GM19372 (cell line): ENCODE results near the gene CDHR4.
A peak's percentile ranks its signal among the peaks of the same experiment; 100 is the strongest.

Source experiments
- ATAC-seq: cut with Tn5 transposase; IDR thresholded peaks from one replicate; pipeline ENCODE4 v1.9.1; 2021; ENCODE audit warnings: mild to moderate bottlenecking, low read depth, moderate library complexity; ENCODE audit not compliant: unreplicated experiment

The CDHR4 gene

DNA sequence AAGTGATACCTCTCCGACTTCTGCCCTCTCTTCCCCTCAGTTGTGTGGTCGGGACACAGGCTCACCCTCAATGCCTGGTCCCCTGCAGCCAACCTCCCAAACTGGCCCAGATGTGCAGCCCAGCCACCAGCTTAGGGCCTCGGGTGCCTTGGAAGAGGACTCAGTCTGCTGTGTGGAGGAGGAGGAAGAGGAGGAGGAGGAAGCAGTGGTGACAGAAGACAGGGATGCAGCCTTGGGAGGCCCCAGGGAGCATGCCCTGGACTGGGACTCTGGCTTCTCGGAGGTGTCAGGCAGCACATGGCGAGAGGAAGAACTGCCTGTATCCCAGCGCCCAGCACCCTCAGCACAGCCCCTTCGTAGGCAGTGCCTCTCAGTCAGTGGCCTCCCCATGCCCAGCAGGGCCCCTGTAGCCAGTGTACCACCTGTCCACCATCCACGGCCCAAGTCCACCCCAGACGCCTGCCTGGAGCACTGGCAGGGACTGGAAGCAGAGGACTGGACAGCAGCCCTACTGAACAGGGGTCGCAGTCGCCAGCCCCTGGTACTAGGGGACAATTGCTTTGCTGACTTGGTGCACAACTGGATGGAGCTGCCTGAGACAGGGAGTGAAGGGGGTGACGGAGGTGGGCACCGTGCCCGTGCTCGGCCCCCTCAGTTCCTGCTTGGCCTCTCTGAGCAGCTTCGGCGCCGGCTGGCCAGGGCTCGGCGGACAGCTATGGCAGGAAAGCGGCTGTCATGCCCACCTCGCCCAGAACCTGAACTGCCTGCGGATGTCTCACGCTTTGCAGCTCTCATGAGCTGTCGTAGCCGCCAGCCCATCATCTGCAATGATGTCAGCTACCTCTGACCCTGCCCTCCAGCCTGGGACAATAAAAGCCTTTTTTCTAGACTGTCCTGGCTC, 4.7 kb upstream of the CDHR4 start:
- ATAC-seq = no peak

- ATAC-seq = no peak
These were observed 3.9 kb upstream of the CDHR4 start for GRCh38 chr3:49803465-49804140.

DNA sequence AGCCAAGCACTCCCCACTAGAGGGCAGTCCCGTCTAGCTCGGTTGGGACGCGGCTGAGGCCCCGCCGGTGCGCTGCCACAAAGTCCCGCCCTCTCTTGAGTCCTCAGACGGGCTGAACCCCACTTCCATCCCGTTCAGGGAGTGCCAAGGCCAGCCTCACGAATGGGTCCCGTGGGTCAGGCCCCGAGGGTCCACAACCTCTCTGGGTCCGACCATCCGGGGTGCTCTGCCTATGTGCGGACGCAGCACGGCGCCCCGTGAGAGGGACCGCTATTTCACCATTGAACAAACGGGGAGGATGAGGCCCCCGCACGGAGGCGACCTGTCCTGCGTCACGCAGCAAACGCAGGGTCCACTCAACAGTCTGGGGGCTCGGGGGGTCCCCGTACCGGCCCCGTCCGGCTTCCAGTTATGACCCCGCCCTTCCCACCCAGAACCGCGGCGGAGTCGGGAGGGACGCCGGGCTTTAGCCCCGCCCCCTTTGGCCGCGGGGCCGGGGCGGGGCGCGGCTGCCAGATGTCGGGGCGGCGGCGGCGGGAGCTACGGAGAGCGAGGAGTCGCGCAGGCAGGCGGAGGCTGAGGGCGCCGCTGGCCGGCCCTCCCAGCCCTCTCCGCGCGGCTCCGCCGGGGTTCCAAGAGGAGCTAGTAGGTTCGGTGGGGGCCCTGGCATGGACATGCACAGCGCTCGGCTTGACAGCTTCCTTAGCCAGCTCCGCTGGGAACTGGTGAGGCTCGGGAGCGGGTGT, 3.2 kb upstream of the CDHR4 start, which contains the start of gene INKA1:
Gene INKA1 (plus strand): TSS at position 543 of the 746 bp plus-strand sequence. CDS start 132 bp downstream, at position 675.
- ATAC-seq = peak; percentile 54

GRCh38 chr3:49801160-49801559, 1.5 kb upstream of the CDHR4 start:
- no peak for ATAC-seq

- no peak for ATAC-seq
These were observed 568 bp downstream of the CDHR4 start for GRCh38 chr3:49799105-49799504.

DNA sequence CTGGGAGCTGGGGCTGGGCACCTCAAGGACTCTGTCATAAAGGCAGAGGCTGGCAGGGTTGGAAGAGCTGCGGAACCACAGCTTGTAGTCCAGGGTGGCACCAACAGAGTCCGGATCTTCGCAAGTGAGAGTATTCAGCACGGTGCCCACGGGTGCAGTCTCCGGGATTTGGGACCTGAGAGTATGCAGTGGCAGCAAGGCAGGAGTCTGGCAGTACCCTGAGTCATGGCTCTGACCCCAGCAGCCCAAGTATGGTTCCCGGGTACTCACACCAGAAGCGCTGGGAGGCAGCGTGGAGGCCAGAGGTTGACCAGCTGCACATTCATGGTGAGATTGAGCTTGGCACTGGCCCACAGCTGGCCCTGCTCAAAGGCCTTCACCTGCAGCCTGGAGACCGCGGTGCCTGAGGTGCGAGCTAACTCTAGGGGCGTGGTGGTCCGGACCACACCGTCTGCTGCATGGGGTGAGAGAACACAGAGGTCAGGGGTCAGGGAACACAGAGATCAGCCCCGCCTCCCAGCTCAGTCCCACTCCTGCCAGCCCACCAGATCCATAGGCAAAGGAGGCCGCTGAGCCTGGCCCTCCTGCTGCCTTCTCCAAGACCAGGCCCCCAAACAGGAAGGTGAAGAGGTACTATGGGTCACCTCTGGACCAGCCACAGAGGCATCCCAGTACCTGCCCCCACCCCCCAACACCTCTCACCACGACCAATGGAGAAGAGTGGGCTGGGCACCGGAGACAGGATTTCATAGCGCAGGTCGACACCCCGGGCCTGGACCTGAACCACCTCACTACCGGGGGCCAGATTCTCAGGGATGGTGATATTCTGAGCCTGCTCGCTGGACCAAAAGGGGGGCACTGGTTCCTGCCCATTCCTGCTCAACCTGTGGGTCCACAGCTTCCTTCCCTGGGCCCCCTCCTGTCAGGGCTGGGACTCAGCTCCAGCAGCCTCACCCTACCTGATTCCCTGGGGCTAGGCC, 4.5 kb downstream of the CDHR4 start:
- ATAC-seq = no peak

DNA sequence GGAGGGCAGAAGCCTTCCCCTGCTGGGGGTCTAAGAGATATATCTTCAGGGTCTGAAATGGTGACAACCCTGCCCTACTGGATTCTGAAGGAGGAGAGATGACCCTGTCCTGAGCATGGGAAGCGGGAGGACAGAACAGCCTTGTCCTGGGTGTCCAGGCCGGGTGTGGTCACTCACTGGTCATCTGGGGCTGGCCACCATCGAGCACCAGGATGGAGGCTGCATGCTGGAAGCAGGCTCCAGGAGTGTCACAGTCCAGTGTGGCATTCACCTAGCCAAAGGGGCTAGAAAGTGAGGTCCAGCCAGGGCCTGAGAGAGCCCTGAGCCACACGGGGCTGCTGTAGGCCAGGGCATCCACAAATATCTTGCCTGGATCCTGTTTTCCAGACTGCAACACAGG, 5.2 kb downstream of the CDHR4 start:
- ATAC-seq = no peak

DNA sequence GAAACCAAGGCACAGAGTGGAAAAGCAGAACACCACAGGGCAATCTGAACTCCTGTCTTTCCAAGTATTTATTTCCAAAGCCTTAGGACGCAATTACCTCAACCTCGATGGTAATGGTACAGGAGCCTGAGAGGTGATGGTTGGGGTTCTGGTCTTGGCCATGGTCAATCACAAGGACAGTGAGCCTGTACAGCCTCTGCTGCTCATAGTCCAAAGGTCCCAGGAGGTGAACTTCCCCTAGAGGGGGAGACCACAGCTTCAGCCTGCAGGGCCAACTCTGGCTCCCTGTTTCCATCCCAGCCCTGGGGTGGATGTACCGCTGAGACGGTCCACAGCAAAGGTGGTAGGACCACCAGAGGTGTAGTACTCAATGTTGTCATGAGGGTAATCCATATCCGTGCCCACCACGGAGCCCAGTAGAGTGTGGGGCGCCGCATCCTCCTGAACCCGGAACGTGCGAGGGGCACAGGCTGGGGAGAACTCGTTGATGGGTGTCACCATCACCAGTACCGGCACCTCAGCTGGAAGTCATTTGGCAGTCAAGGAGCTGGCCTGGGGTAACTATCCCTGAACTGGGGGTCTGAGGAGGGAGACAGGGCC, 6.1 kb downstream of the CDHR4 start:
- no peak for ATAC-seq

DNA sequence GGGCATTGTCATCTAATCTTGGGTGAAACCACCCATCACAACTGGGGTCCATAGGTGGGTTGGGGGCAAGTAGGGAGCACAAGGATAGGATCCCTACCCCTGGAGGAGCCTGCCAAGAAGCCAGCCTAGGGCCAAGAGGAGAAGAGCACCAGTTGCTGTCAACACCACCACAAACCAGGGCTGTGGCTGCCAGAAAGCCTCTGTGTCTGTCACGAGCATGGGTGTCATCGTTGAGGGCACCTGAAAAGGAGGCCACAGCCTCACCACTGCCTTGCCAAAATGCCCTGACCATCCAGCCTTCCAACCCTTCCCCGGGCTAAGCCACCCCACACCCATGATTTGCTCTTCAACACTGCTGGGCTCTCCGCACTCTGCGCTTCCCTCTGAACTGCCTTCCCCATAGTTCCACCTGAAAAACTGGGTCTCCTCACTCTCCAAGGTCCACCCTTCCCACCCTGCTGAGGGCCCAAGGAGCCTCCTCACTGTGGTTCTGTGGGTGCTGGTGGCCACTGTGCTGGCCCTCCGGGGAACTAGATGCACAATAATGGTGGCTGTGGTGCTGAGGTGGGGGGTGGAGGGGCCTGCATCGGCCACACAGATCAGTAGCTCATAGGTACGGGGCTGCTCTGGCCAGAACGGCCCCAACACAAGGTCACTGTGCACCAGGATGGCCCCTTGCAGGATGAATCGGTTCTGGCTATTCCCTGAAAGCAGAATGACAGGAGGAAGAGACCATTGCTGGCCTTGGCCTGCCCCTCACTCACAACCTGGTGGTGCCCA, 7.1 kb downstream of the CDHR4 start:
- ATAC-seq = no peak

- no peak for ATAC-seq
These were observed 8.1 kb downstream of the CDHR4 start for GRCh38 chr3:49791571-49791970.

DNA sequence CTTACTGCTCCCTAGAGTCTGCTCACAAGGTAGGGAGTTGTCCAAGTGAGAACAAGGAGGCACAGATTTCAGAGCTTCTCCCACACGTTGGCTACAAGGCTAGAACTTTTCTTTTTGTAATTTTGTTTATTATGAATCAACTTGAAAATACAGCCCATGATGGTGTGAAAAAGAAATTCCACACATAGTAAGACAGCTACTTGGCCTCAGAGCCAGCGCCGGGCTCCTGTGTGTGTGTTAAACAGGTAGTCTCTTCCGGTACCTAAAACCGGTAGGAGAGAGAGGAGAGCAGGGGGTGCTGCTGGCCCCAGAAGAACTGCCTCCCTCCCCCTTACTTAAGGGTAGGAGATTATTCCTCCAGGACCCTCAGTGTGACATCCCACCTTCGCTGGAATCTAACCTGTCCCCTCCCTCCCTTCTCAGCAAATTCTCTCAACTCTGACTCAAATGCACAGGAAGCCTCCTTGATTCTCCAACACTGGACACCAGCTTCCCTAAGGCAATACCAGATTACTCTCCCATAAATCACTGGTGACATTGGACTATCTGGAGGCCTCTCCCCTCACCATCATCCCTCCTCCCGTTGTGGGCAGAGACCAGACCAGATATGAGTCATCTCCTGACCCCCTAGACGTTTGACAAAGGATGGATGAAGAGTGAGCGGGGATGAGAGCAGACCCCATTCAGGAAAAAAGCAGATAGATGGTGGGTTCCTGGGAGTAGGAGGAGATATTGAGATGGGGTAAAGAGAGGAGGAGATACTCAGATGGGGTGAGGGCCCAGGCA, 8.9 kb downstream of the CDHR4 start:
- ATAC-seq = no peak

DNA sequence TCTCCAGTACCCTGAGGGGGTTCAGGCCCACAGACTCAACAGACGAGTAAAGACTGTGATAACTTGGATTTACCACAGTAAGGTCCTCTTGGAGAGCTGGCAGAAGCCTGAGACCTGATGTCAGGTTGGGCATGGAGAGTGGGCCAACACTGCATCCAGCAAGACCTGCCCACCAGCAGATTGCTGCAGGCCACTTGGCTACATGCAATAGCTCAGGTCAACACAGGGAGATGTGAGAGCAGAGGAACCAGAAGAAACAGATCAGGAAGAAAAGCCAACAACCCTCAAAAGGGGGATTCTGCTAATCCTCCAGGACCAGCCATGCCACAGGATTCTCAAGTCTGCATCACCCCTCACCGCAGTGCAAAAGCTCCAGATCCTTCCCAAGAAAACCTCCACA, 11.6 kb downstream of the CDHR4 start:
- ATAC-seq = no peak

DNA sequence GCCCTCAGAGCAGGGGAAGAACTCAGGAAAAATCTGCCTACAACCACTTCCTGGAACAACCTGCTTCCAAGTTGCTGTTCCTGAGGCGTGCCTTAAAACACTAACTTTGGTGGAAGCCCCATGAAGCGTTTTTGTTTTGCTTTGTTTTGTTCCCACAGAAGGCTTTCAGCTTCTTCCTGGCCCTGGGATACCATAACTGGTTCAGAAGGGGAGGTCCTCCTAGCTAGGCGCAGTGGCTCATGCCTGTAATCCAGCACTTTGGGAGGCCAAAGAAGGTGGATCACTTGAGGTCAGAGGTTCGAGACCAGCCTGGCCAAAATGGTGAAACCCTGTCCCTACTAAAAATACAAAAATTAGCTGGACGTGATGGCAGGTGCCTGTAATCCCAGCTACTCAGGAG, 12.1 kb downstream of the CDHR4 start:
- ATAC-seq = no peak

DNA sequence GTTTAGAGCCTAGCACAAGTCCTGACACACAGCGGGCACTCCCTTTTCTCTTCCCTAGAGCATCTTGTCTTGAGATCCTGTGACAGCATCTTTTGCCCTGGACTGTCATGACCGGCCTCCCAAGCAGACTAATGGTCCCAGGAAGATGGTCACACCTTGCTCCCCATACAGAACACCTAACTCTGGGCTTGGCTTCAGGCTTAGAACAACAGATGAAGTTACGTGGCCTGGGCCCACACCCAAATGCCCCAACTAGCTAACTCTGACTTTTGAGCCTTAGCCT, 12.6 kb downstream of the CDHR4 start:
- no peak for ATAC-seq

DNA sequence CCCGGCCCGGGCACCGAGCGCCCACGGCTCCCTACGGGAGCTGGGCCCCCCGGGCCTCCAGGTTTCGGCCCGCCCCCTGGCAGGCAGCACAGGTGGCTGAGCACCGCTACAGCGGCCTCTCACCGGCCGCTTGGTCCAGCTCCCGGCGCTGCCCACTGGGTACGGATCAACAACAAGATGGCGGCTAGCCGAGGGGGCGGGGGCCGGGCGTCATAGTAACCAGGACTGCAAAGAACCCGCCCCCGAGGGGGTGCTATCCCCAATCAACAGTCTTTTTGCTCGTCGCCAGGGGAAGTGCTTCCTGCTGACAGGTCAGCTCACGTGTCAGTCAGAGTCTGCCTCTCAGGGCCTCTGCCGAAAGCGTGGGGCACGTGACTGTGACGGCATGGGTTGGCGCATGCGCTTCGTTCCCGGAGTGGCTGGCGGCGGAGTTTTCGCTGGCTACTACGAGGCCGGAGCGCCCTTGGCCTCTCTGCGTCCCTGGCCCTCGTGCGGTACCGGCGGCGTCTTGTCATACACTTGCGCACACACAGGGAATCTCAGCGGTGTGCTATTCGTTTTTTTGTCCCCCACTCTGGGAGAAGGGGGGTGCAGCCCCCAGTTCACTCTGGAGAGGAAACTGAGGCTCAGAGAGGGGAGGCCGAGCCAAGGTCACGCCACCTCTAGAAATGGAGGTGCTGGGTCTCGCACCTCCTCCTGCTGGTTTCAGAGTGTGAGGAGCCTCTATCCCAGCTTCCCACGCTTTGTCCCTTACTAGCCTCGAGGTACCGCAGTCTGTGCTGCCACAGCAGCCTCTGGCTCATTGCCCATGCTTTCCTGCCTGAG, 13.1 kb downstream of the CDHR4 start, which contains the start of gene IP6K1:
Gene IP6K1 (minus strand): TSS at position 186 of the 825 bp plus-strand sequence. CDS start 38,502 bp downstream, outside the sequence.
- ATAC-seq = peak; percentile 99

- ATAC-seq = peak; percentile 25
These were observed 13.9 kb downstream of the CDHR4 start for GRCh38 chr3:49785565-49786356.
